ENCODE results near the gene TBC1D14. TPM values are rescaled to one million over a fixed set of nuclear protein-coding genes. Genes with fewer than 3 reads are reported as not detected.

TBC1D14 gene
- total RNA-seq, 2 experiments from 2014 or later = 29.2 to 30.9 TPM

Other genes starting within 250 kb of the TBC1D14 start
- gene S100P, start 215.9 kb upstream of the TBC1D14 start, total RNA-seq = 1 to 10 TPM; 1.1 to 1.5 TPM
- 10 to 100 TPM; 27.5 to 30.0 TPM for gene MRFAP1L1, start 200.0 kb upstream of the TBC1D14 start, total RNA-seq
- gene BLOC1S4, start 193.7 kb upstream of the TBC1D14 start, total RNA-seq = 10 to 100 TPM; 29.7 to 30.7 TPM
- gene KIAA0232, start 127.1 kb upstream of the TBC1D14 start, total RNA-seq = 10 to 100 TPM; 18.4 to 19.7 TPM
- 10 to 100 TPM; 41.9 to 45.4 TPM for gene TADA2B, start 133.5 kb downstream of the TBC1D14 start, total RNA-seq
- gene GRPEL1, start 158.2 kb downstream of the TBC1D14 start, total RNA-seq = 10 to 100 TPM; 61.1 to 61.5 TPM